Keratinocyte (primary cell): ENCODE results near the gene RNU7-1.

Source experiments
- CTCF ChIP-seq, 3 experiments: IDR thresholded peaks in 1 of 3; conservative IDR thresholded peaks in 1 of 3; optimal IDR thresholded peaks in 1 of 3; 2 replicates in 2 of 3; 3 replicates in 1 of 3; pipeline versions ENCODE3 to v1.5.1; 2011; ENCODE audit warnings: low read length in 3 of 3, mild to moderate bottlenecking in 3 of 3, moderate library complexity in 2 of 3, control low read depth in 1 of 3, inconsistent platforms in 1 of 3; ENCODE audit not compliant: insufficient read depth in 2 of 3; ENCODE audit errors: extremely low read depth in 1 of 3
- EZH2 ChIP-seq: IDR thresholded peaks from one replicate; pipeline ENCODE4 v1.6.1; 2012; ENCODE audit warnings: inconsistent platforms, mild to moderate bottlenecking, low read length, moderate library complexity

DNA sequence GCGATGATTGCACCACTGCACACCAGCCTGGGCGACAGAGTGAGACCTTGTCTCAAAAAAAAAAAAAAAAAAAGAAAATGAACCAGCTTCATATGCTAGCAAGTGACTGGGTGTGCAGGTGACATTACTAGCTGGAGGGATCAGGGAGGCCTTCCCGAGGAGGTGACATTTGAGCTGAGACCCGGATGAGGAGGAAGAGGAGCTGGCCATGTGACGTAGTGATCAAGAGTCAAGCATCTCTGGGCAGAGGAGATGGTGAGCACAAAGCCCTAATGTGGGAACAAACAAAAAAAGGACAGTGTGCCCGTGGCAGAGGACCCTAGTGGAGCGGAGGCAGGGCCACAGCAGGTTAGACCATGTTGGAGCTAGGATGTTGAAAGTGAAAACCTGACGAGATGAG lies 4.0 kb downstream of the RNU7-1 start:
- TF ChIP-seq CTCF (optimal IDR thresholded peaks at IDR 0.05 in 1 of 3, IDR thresholded peaks at IDR 0.05 in 1 of 3, conservative IDR thresholded peaks at IDR 0.05 in 1 of 3; ENCODE audit: extremely low read depth in 1 of 3, insufficient read depth in 2 of 3, low read length in 3 of 3) (no peak), EZH2 (no peak)
